Neuronal stem cell (in vitro differentiated cells): ENCODE results near the gene PCP4L1.
A peak's percentile ranks its signal among the peaks of the same experiment; 100 is the strongest.
"Not testable (repeated sequence)": the region's sequence is repeated elsewhere in the genome, so short reads cannot be mapped to it uniquely, and the experiment has no call there.

ENCODE experiments used
- DNase-seq: peaks from one replicate; pipeline ENCODE4 v3.0.0-alpha.2; 2013; ENCODE audit warnings: low spot score
- H2AFZ ChIP-seq: one replicate; pipeline ENCODE4 v1.6.1; 2013; ENCODE audit warnings: mild to moderate bottlenecking, low read length, inconsistent platforms
- H2AK5ac ChIP-seq: 2 replicates; pipeline ENCODE4 v1.6.1; 2013; ENCODE audit warnings: low read depth, mild to moderate bottlenecking, inconsistent platforms, low read length, moderate library complexity, mixed read lengths
- H2BK120ac ChIP-seq: 2 replicates; pipeline ENCODE4 v1.6.1; 2013; ENCODE audit warnings: low read depth, mild to moderate bottlenecking, inconsistent platforms, low read length, moderate library complexity, mixed read lengths
- H2BK12ac ChIP-seq: one replicate; pipeline ENCODE4 v1.6.1; 2013; ENCODE audit warnings: low read length, inconsistent platforms
- H2BK15ac ChIP-seq: 2 replicates; pipeline ENCODE4 v1.6.1; 2013; ENCODE audit warnings: mild to moderate bottlenecking, low read length, inconsistent platforms, mixed read lengths
- H2BK5ac ChIP-seq: one replicate; pipeline ENCODE4 v1.6.1; 2013; ENCODE audit warnings: inconsistent platforms, mild to moderate bottlenecking, low read length, moderate library complexity
- H3K14ac ChIP-seq: one replicate; pipeline ENCODE4 v1.6.1; 2013; ENCODE audit warnings: low read length, inconsistent platforms
- H3K18ac ChIP-seq: 2 replicates; pipeline ENCODE4 v1.6.1; 2013; ENCODE audit warnings: low read length, inconsistent platforms
- H3K23ac ChIP-seq: 2 replicates; pipeline ENCODE4 v1.6.1; 2013; ENCODE audit warnings: low read depth, mild to moderate bottlenecking, mixed read lengths, low read length, inconsistent platforms; ENCODE audit not compliant: poor library complexity
- H3K27ac ChIP-seq: replicated peaks from 3 replicates; pipeline ENCODE4 v1.5.1; 2013; ENCODE audit warnings: low read length, inconsistent platforms
- H3K27me3 ChIP-seq, 3 experiments: 2 replicates each; pipeline ENCODE4 v1.6.1; 2013; ENCODE audit warnings: low read length in 3 of 3, mild to moderate bottlenecking in 2 of 3, inconsistent platforms in 1 of 3, low read depth in 1 of 3, mixed read lengths in 1 of 3, moderate library complexity in 1 of 3; ENCODE audit not compliant: control insufficient read depth in 3 of 3, insufficient read depth in 3 of 3
- H3K36me3 ChIP-seq, 2 donors: replicated peaks in 1 of 2; 2 replicates each; pipeline ENCODE4 v1.6.1; 2013; ENCODE audit warnings: low read length in 2 of 2; ENCODE audit not compliant: control insufficient read depth in 2 of 2, insufficient read depth in 2 of 2
- H3K4ac ChIP-seq: 2 replicates; pipeline ENCODE4 v1.6.1; 2013; ENCODE audit warnings: inconsistent platforms, mild to moderate bottlenecking, low read length, moderate library complexity
- H3K4me1 ChIP-seq, 2 donors: 1 replicate in 1 of 2; 2 replicates in 1 of 2; pipeline ENCODE4 v1.6.1; 2013; ENCODE audit warnings: low read length in 2 of 2, low read depth in 1 of 2; ENCODE audit not compliant: control insufficient read depth in 2 of 2, insufficient read depth in 1 of 2
- H3K4me2 ChIP-seq: one replicate; pipeline ENCODE4 v1.6.1; 2013; ENCODE audit warnings: mild to moderate bottlenecking, low read length, inconsistent platforms; ENCODE audit not compliant: insufficient read depth, poor library complexity, severe bottlenecking
- H3K4me3 ChIP-seq, 2 donors: 2 replicates each; pipeline ENCODE4 v1.5.1; 2013; ENCODE audit warnings: low read length in 2 of 2, mild to moderate bottlenecking in 2 of 2, inconsistent platforms in 1 of 2, moderate library complexity in 1 of 2
- H3K79me1 ChIP-seq: one replicate; pipeline ENCODE4 v1.6.1; 2013; ENCODE audit warnings: low read depth, mild to moderate bottlenecking, inconsistent platforms, low read length, moderate library complexity
- H3K9ac ChIP-seq: one replicate; pipeline ENCODE4 v1.6.1; 2013; ENCODE audit warnings: mild to moderate bottlenecking, low read depth, low read length, inconsistent platforms; ENCODE audit not compliant: poor library complexity
- H3K9me3 ChIP-seq, 2 donors: replicated peaks in 1 of 2; 2 replicates each; pipeline versions ENCODE3 to v1.6.1; 2013; ENCODE audit warnings: low read length in 2 of 2, mild to moderate bottlenecking in 2 of 2, inconsistent platforms in 1 of 2, low read depth in 1 of 2, mixed read lengths in 1 of 2, moderate library complexity in 1 of 2; ENCODE audit not compliant: control insufficient read depth in 2 of 2, insufficient read depth in 1 of 2
- H4K8ac ChIP-seq: one replicate; pipeline ENCODE4 v1.6.1; 2013; ENCODE audit warnings: low read depth, mild to moderate bottlenecking, inconsistent platforms, low read length, moderate library complexity
- H4K91ac ChIP-seq: one replicate; pipeline ENCODE4 v1.6.1; 2013; ENCODE audit warnings: low read length, low read depth, mild to moderate bottlenecking, inconsistent platforms; ENCODE audit not compliant: poor library complexity
- WGBS, 2 donors: extraction: QIAGEN DNeasy Blood & Tissue Kit; methylation state at CpG; one replicate each; pipeline ENCODE4 v1.1.7; 2013; ENCODE audit warnings: missing lambda C conversion rate in 2 of 2, mixed read lengths in 1 of 2; ENCODE audit not compliant: insufficient read length in 2 of 2, insufficient replicate concordance in 1 of 2; ENCODE audit errors: extremely low coverage in 2 of 2; 5-methylcytosine and 5-hydroxymethylcytosine counted together

Gene PCP4L1

GRCh38 chr1:161313554-161314200, 55.1 kb downstream of the PCP4L1 start:
- peak overlapping the region; percentile 70 for H2AK5ac ChIP-seq
- peaks cover 0 to 7% of the 10 kb centered on the region in 2 donors for H3K36me3 ChIP-seq
- H2BK120ac ChIP-seq = no peak overlapping the region
- H3K4ac ChIP-seq = no peak overlapping the region
- peak overlapping the region; percentile 94 for H2BK15ac ChIP-seq
- no peak overlapping the region for H3K9ac ChIP-seq
- no CpG with 5 or more reads among the region's 28 CpGs for WGBS, 2 donors
- peak overlapping the region; percentile 67 for H3K18ac ChIP-seq
- peak overlapping the region; percentile 62 for H3K27ac ChIP-seq
- H3K9me3 ChIP-seq = no peaks in the 10 kb centered on the region
- H3K4me3 ChIP-seq = peak overlapping the region; percentile 75 to 82
- peaks cover 1% of the 10 kb centered on the region for H3K79me1 ChIP-seq
- H3K27me3 ChIP-seq = no peaks in the 10 kb centered on the region
- no peak overlapping the region for H2BK5ac ChIP-seq
- peak overlapping the region; percentile 50 for H4K8ac ChIP-seq
- no peak for DNase-seq
- H3K23ac ChIP-seq = no peak overlapping the region
- H2AFZ ChIP-seq = peak overlapping the region; percentile 90
- H3K4me1 ChIP-seq = peaks cover 13 to 15% of the 10 kb centered on the region in 2 donors
- H3K14ac ChIP-seq = no peak overlapping the region
- H4K91ac ChIP-seq = no peak overlapping the region
- H2BK12ac ChIP-seq = no peak overlapping the region
- peak overlapping the region; percentile 55 for H3K4me2 ChIP-seq

GRCh38 chr1:161314201-161314981, 55.8 kb downstream of the PCP4L1 start, which contains the start of gene SDHC:
Gene SDHC, plus strand, starts transcription at chr1:161314381. Its CDS starts 25 bp downstream, at chr1:161314406.
- Histone ChIP-seq H4K91ac (no peak within 1 kb of the TSS), H3K9ac (peak within 1 kb of the TSS; percentile 22), H3K4me1 (peaks cover 13 to 16% of the 10 kb centered on the region in 2 donors), H3K4ac (no peak within 1 kb of the TSS), H2AFZ (peak within 1 kb of the TSS; percentile 90), H3K36me3 (peaks cover 0 to 11% of the 10 kb centered on the region in 2 donors), H3K27me3 (no peaks in the 10 kb centered on the region), H2AK5ac (peak within 1 kb of the TSS; percentile 70), H3K18ac (peak within 1 kb of the TSS; percentile 92), H2BK12ac (no peak within 1 kb of the TSS), H3K4me2 (peak within 1 kb of the TSS; percentile 88), H2BK120ac (no peak within 1 kb of the TSS), H3K23ac (no peak within 1 kb of the TSS), H4K8ac (peak within 1 kb of the TSS; percentile 50), H3K79me1 (peaks cover 1% of the 10 kb centered on the region), H2BK5ac (no peak within 1 kb of the TSS), H2BK15ac (peak within 1 kb of the TSS; percentile 94), H3K4me3 (peak within 1 kb of the TSS; percentile 82 to 94), H3K9me3 (no peaks in the 10 kb centered on the region), H3K14ac (no peak within 1 kb of the TSS), H3K27ac (peak within 1 kb of the TSS; percentile 72)
- peak; percentile 85 for DNase-seq
- no CpG with 5 or more reads among the region's 45 CpGs for WGBS, 2 donors

GRCh38 chr1:161315841-161316674, 57.5 kb downstream of the PCP4L1 start:
- not testable (repeated sequence) for H3K23ac ChIP-seq, H3K9ac ChIP-seq, H2BK120ac ChIP-seq, H2BK12ac ChIP-seq, H3K79me1 ChIP-seq, H3K14ac ChIP-seq, H3K4ac ChIP-seq, H2AFZ ChIP-seq, H2AK5ac ChIP-seq, H2BK15ac ChIP-seq, H3K4me2 ChIP-seq, DNase-seq, H3K27me3 ChIP-seq, H3K4me3 ChIP-seq, H4K91ac ChIP-seq, H3K27ac ChIP-seq, H4K8ac ChIP-seq, H2BK5ac ChIP-seq, H3K18ac ChIP-seq, H3K9me3 ChIP-seq
- Histone ChIP-seq H3K4me1 (peaks cover 5 to 10% of the 10 kb centered on the region in 2 donors), H3K36me3 (peaks cover 1 to 23% of the 10 kb centered on the region in 2 donors)
- WGBS, 2 donors = no CpG with 5 or more reads among the region's 17 CpGs
